GM13976 (cell line): ENCODE data around the gene KCNA1.

ENCODE experiments used
- DNase-seq: peaks from one replicate; pipeline ENCODE4 v3.0.0; 2012; ENCODE audit warnings: low spot score
- CTCF ChIP-seq: IDR thresholded peaks from 2 replicates; pipeline ENCODE4 v1.5.1; 2012; ENCODE audit warnings: borderline replicate concordance, mild to moderate bottlenecking; ENCODE audit not compliant: insufficient read depth; ENCODE audit errors: extremely low read depth, missing control alignments, control extremely low read depth
- in situ Hi-C: fragments of 300-500 bp; cut with MboI; formaldehyde crosslinking; loops from one replicate; pipeline ENCODE4 v1.12.0; 2022; ENCODE audit warnings: low sequenced_read_pairs, mixed read lengths, inconsistent platforms; ENCODE audit not compliant: unreplicated experiment

Gene KCNA1

GRCh38 chr12:4932576-4932975 lies 22.9 kb downstream of the KCNA1 start:
- no peak for TF ChIP-seq CTCF
- in situ Hi-C loops: no loop called here
- no peak for DNase-seq

- in situ Hi-C loops: no loop called here
- TF ChIP-seq CTCF: no peak
- DNase-seq: no peak
These were observed 23.7 kb downstream of the KCNA1 start for GRCh38 chr12:4933411-4933810.

- no peak for TF ChIP-seq CTCF
- in situ Hi-C loops: no loop called here
- no peak for DNase-seq
These were observed 24.8 kb downstream of the KCNA1 start for GRCh38 chr12:4934407-4935035.

GRCh38 chr12:4938900-4939299 lies 29.2 kb downstream of the KCNA1 start:
- no peak for TF ChIP-seq CTCF
- no peak for DNase-seq
- in situ Hi-C loops: no loop called here

GRCh38 chr12:4939418-4940023 lies 29.8 kb downstream of the KCNA1 start:
- in situ Hi-C loops: no loop called here
- no peak for TF ChIP-seq CTCF
- DNase-seq: no peak

- in situ Hi-C loops: no loop called here
- DNase-seq: peak; percentile 64
- TF ChIP-seq CTCF: no peak
These were observed 33.6 kb downstream of the KCNA1 start for GRCh38 chr12:4943067-4943937.
